Endothelial cell of coronary artery (primary cell): ENCODE measurements around the gene RAD21L1. TPM values are rescaled to one million over a fixed set of nuclear protein-coding genes. Genes with fewer than 3 reads are reported as not detected.

Experiments used
- total RNA-seq: library from RNA; depleted of rRNA; stranded (reverse); fragments of >200 nt; gene quantifications from 2 replicates; pipeline ENCODE4 v1.2.3, GENCODE V29; 2014

RAD21L1 gene
- total RNA-seq, result under 0.01 and 0.09 TPM in 2 replicates

GRCh38 chr20:1225783-1226654, at the start of gene RAD21L1:
TSS of gene RAD21L1 (plus strand) at chr20:1226044. CDS start at chr20:1228454, 2,410 bp downstream.

GRCh38 chr20:1184638-1185315, 41.1 kb upstream of the RAD21L1 start, which contains the start of gene TMEM74B:
TSS of gene TMEM74B (minus strand) at chr20:1184981. CDS start at chr20:1183801, 1,180 bp downstream.

DNA sequence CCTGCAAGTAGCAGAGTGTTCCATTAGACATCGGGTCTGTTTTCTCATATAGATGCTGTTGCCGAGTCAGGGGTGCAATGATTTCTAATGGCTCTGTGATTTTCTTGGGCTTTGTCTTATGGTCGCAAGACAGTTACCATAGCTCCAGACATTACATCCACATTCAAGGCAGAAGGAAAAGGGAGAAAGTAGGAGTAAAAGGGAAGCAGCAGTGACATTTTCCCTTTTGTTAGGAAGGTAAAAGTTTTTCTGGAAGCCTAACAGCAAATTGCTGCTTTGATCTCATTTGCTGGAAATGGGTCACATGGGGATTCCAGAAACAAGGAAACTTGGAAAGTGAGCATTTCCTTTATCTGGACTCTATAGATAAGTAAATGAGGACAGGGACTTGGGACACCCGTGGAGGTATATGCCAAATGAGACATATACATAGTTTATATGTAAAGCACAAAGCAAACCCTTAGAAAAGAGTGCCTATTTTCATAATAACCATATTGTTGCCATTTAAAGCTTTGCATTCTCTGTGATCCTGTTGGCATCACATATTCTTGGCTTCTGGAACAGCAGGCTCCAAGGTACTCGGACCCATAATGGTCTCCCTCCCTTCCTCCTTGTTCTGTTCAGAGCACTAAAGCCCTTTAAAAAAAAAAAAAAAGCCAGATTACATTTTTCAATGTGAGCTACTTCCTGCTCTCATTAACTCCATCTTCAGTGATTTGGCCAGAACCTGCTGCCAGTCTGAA, 22.9 kb upstream of the RAD21L1 start, which contains the start of gene C20orf202:
Gene C20orf202 (plus strand): TSS at position 693 of the 743 bp plus-strand sequence. CDS start 132 bp downstream, outside the sequence.

DNA sequence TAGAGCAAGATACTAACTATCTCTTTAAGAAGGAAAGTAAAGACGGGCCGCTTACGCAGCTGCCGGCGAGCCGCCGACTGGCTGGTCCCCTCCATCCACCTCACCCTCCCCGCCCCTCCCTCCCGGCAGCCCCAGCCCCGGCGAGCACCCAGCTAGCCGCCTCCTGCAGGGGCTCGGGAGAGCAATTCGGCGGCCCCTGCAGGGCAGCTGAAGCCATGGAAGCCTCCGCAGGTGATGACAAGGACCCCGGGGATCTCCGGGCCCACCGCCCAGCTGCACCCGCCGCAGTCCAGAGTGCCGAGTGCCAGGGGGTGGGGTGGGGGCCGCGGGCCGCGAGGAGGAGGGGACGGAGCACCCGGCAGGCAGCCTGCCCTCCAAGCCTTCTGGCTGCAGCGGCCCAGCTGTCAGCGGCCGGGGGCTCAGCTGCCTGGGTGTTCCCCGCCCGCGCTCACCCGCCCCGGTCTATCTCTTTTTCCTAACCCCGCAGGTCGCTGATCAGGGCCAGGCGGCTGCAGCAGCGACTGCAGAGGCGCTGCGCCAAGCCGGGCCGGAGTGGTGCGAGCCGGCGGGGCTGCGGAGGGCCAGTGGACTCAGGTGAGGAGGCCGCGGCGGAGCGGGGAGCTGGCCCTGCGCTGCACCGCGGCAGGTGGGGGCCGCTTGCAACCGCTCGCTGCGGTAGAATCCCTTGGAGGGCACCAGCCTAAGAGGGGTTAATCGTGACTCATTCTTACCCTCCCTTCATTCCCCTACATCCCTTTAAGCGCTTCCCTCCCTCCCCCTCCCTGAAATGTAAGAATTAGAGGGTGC, 40.5 kb downstream of the RAD21L1 start, which contains the start of gene SNPH:
Gene SNPH (plus strand): TSS at position 128 of the 807 bp plus-strand sequence. CDS start 29,946 bp downstream, outside the sequence.

Other genes starting within 250 kb of the RAD21L1 start
- not detected in 2 replicates for gene RSPO4, start 223.7 kb upstream of the RAD21L1 start, total RNA-seq
- 22.1 and 29.0 TPM in 2 replicates for gene PSMF1, start 107.4 kb upstream of the RAD21L1 start, total RNA-seq
- 1.2 and 1.6 TPM in 2 replicates for gene TMEM74B, start 41.1 kb upstream of the RAD21L1 start, total RNA-seq
- 0.09 TPM in 1 of 2 replicates, not detected in the other for gene C20orf202, start 22.6 kb upstream of the RAD21L1 start, total RNA-seq
- 7.6 and 11.5 TPM in 2 replicates for gene SNPH, start 40.2 kb downstream of the RAD21L1 start, total RNA-seq
- gene SDCBP2, start 103.1 kb downstream of the RAD21L1 start, total RNA-seq, result 3.2 and 8.1 TPM in 2 replicates
- gene FKBP1A, start 167.0 kb downstream of the RAD21L1 start, total RNA-seq, result 269 and 330 TPM in 2 replicates
- gene NSFL1C, start 240.8 kb downstream of the RAD21L1 start, total RNA-seq, result 29.2 and 34.0 TPM in 2 replicates